ENCODE measurements around the gene CLPSL2. TPM values are rescaled to one million over a fixed set of nuclear protein-coding genes. Genes with fewer than 3 reads are reported as not detected.

CLPSL2 gene
- total RNA-seq, 1 donor, result not detected

GRCh38 chr6:35784200-35784599, 7.8 kb downstream of the CLPSL2 start:
- no peak for DNase-seq (ENCODE audit: low read depth)
- TF ChIP-seq CTCF (IDR thresholded peaks at IDR 0.05; ENCODE audit: insufficient read depth, low read length), result no peak
- H3K4me3 ChIP-seq (ENCODE audit: low read depth, low read length), result no peak overlapping the region

- no peak overlapping the region for H3K4me3 ChIP-seq (ENCODE audit: low read depth, low read length)
- no peak for TF ChIP-seq CTCF (IDR thresholded peaks at IDR 0.05; ENCODE audit: insufficient read depth, low read length)
- no peak for DNase-seq (ENCODE audit: low read depth)
Observed at GRCh38 chr6:35786272-35786671, 9.9 kb downstream of the CLPSL2 start.

GRCh38 chr6:35786810-35787209, 10.4 kb downstream of the CLPSL2 start:
- H3K4me3 ChIP-seq (ENCODE audit: low read depth, low read length), result no peak overlapping the region
- no peak for TF ChIP-seq CTCF (IDR thresholded peaks at IDR 0.05; ENCODE audit: insufficient read depth, low read length)
- no peak for DNase-seq (ENCODE audit: low read depth)

GRCh38 chr6:35787266-35788218, 11.1 kb downstream of the CLPSL2 start:
- no peak overlapping the region for H3K4me3 ChIP-seq (ENCODE audit: low read depth, low read length)
- no peak for DNase-seq (ENCODE audit: low read depth)
- TF ChIP-seq CTCF (IDR thresholded peaks at IDR 0.05; ENCODE audit: insufficient read depth, low read length), result no peak

GRCh38 chr6:35788423-35788982, 12.1 kb downstream of the CLPSL2 start:
- H3K4me3 ChIP-seq (ENCODE audit: low read depth, low read length), result no peak overlapping the region
- no peak for DNase-seq (ENCODE audit: low read depth)
- TF ChIP-seq CTCF (IDR thresholded peaks at IDR 0.05; ENCODE audit: insufficient read depth, low read length), result no peak

GRCh38 chr6:35790683-35791082, 14.3 kb downstream of the CLPSL2 start:
- no peak for DNase-seq (ENCODE audit: low read depth)
- no peak for TF ChIP-seq CTCF (IDR thresholded peaks at IDR 0.05; ENCODE audit: insufficient read depth, low read length)
- no peak overlapping the region for H3K4me3 ChIP-seq (ENCODE audit: low read depth, low read length)

Data from fibroblast of the aortic adventitia (primary cell).